Ishikawa (cell line): ENCODE results near the gene KLHDC7B.

Experiments
- EP300 ChIP-seq: IDR thresholded peaks from 2 replicates; pipeline ENCODE4 v1.6.1; 2012; ENCODE audit warnings: borderline replicate concordance
- RAD21 ChIP-seq: IDR thresholded peaks from 2 replicates; pipeline ENCODE4 v1.6.1; 2012; ENCODE audit warnings: low read depth
- TAF1 ChIP-seq: IDR thresholded peaks from 2 replicates; pipeline ENCODE4 v1.6.1; 2012; ENCODE audit warnings: low read depth, mild to moderate bottlenecking
- TCF12 ChIP-seq: IDR thresholded peaks from 2 replicates; pipeline ENCODE4 v1.6.1; 2012; ENCODE audit warnings: low read depth
- TF ChIP-seq, protein P1 (sequence below): IDR thresholded peaks from 2 replicates; pipeline ENCODE4 v1.6.1; 2012; ENCODE audit warnings: low read depth, mild to moderate bottlenecking
- TF ChIP-seq, protein P2 (sequence below): IDR thresholded peaks from 2 replicates; pipeline ENCODE4 v1.6.1; 2012

DNA sequence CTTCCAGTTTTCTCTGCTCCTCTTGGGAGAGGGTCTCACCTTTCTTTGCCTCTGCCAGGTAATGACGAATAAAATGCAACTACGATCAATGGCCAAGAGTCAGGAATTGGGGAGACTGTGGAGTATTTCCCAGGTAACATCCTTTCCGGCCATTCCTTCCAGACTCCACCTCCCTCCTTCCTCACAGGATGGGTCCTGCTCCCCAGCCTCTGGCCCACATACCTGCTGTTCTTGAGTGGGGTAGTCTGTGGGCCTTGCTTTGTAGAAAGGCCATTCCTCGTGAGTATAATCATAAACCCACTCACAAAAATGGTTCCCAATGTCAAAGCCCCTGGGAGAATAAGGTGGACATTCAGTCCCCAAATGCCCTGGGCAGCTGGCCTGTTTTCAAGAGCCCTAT lies 34.1 kb downstream of the KLHDC7B start:
- TF ChIP-seq TAF1 (no peak), TCF12 (no peak), EP300 (no peak), RAD21 (no peak)
- TF ChIP-seq, protein P1, sequence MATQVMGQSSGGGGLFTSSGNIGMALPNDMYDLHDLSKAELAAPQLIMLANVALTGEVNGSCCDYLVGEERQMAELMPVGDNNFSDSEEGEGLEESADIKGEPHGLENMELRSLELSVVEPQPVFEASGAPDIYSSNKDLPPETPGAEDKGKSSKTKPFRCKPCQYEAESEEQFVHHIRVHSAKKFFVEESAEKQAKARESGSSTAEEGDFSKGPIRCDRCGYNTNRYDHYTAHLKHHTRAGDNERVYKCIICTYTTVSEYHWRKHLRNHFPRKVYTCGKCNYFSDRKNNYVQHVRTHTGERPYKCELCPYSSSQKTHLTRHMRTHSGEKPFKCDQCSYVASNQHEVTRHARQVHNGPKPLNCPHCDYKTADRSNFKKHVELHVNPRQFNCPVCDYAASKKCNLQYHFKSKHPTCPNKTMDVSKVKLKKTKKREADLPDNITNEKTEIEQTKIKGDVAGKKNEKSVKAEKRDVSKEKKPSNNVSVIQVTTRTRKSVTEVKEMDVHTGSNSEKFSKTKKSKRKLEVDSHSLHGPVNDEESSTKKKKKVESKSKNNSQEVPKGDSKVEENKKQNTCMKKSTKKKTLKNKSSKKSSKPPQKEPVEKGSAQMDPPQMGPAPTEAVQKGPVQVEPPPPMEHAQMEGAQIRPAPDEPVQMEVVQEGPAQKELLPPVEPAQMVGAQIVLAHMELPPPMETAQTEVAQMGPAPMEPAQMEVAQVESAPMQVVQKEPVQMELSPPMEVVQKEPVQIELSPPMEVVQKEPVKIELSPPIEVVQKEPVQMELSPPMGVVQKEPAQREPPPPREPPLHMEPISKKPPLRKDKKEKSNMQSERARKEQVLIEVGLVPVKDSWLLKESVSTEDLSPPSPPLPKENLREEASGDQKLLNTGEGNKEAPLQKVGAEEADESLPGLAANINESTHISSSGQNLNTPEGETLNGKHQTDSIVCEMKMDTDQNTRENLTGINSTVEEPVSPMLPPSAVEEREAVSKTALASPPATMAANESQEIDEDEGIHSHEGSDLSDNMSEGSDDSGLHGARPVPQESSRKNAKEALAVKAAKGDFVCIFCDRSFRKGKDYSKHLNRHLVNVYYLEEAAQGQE = no peak
- TF ChIP-seq, protein P2, sequence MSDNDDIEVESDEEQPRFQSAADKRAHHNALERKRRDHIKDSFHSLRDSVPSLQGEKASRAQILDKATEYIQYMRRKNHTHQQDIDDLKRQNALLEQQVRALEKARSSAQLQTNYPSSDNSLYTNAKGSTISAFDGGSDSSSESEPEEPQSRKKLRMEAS = no peak
